Fibroblast of the aortic adventitia (primary cell): ENCODE data around the gene ASPHD1. TPM values are rescaled to one million over a fixed set of nuclear protein-coding genes. Genes with fewer than 3 reads are reported as not detected.

Experiments
- DNase-seq: peaks from one replicate; pipeline ENCODE4 v3.0.0-alpha.2; 2010; ENCODE audit warnings: low read depth
- H3K4me3 ChIP-seq: 2 replicates; pipeline ENCODE4 v1.5.1; 2011; ENCODE audit warnings: low read depth, mild to moderate bottlenecking, control low read depth, low read length, moderate library complexity
- total RNA-seq: library from RNA; depleted of rRNA; stranded (reverse); fragments of >200 nt; gene quantifications from 2 replicates; pipeline ENCODE4 v1.2.3, GENCODE V29; 2012; ENCODE audit warnings: low replicate concordance
- TF ChIP-seq, protein P1 (sequence below): IDR thresholded peaks from 2 replicates; pipeline ENCODE4 v1.5.1; 2011; ENCODE audit warnings: mild to moderate bottlenecking, low read length, control low read depth, inconsistent platforms; ENCODE audit not compliant: insufficient read depth

ASPHD1 gene
- total RNA-seq, 1 donor: 1.5 TPM

GRCh38 chr16:29899516-29900101 lies 679 bp upstream of the ASPHD1 start, which contains the start of gene SEZ6L2:
Gene SEZ6L2, minus strand, starts transcription at chr16:29899550. Its CDS starts 531 bp downstream, at chr16:29899019.
- peak; percentile 84 for DNase-seq
- TF ChIP-seq, protein P1, sequence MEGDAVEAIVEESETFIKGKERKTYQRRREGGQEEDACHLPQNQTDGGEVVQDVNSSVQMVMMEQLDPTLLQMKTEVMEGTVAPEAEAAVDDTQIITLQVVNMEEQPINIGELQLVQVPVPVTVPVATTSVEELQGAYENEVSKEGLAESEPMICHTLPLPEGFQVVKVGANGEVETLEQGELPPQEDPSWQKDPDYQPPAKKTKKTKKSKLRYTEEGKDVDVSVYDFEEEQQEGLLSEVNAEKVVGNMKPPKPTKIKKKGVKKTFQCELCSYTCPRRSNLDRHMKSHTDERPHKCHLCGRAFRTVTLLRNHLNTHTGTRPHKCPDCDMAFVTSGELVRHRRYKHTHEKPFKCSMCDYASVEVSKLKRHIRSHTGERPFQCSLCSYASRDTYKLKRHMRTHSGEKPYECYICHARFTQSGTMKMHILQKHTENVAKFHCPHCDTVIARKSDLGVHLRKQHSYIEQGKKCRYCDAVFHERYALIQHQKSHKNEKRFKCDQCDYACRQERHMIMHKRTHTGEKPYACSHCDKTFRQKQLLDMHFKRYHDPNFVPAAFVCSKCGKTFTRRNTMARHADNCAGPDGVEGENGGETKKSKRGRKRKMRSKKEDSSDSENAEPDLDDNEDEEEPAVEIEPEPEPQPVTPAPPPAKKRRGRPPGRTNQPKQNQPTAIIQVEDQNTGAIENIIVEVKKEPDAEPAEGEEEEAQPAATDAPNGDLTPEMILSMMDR: peak; percentile 51

DNA sequence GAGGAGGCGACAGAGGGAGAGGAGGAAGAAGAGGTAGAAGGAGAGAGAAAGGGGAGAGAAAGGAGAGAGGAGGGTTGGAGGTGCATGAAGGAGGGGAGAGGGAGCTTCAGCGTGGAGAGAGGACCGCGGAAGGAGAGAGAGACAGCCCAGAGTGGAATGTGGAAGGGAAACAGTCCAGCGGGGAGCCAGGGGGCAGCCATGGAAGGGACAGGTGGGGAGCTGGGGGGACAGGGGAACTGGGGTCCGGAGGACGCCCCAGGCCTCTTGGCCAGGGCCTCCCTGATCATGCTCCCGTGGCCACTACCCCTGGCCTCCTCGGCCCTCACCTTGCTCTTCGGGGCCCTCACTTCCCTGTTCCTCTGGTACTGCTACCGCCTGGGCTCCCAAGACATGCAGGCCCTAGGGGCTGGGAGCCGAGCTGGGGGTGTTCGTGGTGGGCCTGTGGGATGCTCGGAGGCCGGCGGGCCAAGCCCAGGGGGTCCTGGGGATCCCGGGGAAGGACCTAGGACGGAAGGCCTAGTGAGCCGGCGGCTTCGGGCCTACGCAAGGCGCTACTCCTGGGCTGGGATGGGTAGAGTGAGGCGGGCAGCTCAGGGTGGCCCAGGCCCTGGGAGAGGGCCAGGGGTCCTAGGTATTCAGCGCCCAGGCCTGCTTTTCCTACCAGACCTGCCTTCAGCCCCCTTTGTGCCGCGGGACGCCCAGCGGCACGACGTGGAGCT lies 759 bp downstream of the ASPHD1 start:
- peak overlapping the region; percentile 76 for H3K4me3 ChIP-seq
- DNase-seq: peak; percentile 10
- TF ChIP-seq, protein P1: no peak

More at GRCh38 chr16:29899516-29900101, 679 bp upstream of the ASPHD1 start, which contains the start of gene SEZ6L2:
- H3K4me3 ChIP-seq: peak within 1 kb of the TSS; percentile 76

DNA sequence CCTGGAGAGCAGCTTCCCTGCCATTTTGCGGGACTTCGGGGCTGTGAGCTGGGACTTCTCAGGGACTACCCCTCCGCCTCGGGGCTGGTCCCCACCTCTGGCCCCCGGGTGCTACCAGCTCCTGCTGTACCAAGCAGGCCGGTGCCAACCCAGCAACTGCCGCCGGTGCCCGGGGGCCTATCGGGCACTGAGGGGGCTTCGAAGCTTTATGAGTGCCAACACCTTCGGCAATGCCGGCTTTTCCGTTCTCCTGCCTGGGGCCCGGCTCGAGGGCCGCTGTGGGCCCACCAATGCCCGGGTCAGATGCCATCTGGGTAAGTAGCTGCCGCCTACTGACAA lies 1.3 kb downstream of the ASPHD1 start:
- no peak for DNase-seq
- TF ChIP-seq, protein P1: no peak
- H3K4me3 ChIP-seq: peak overlapping the region; percentile 76

- no peak overlapping the region for H3K4me3 ChIP-seq
- TF ChIP-seq, protein P1: no peak
- no peak for DNase-seq
Measured at GRCh38 chr16:29903590-29903989, 3.3 kb downstream of the ASPHD1 start.

GRCh38 chr16:29904947-29905346 lies 4.7 kb downstream of the ASPHD1 start:
- TF ChIP-seq, protein P1: no peak
- H3K4me3 ChIP-seq: no peak overlapping the region
- DNase-seq: no peak

DNA sequence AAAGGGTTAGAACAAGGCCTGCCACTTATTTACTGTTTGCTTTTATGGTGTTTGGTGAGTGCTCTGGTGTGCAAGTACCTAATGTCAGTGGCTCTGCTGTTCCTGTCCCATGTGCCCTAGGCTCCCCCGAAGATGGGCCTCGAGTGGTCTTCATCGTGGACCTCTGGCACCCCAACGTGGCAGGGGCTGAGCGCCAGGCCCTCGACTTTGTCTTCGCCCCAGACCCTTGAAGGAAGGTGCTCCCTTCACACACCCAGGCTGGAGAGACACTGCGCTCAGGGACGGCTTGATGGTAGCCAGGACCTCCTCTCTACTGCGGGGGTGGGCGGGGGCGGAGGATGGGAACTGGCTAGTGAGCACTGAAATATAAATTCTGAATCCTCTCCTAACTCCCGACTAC lies 5.4 kb downstream of the ASPHD1 start:
- TF ChIP-seq, protein P1: no peak
- no peak for DNase-seq
- H3K4me3 ChIP-seq: no peak overlapping the region
